Measurements from ENCODE around the gene ENTREP3.

- TF ChIP-seq POLR2A (IDR thresholded peaks at IDR 0.05; ENCODE audit: borderline replicate concordance, extremely low read depth, insufficient read depth, insufficient read length) (no peak), CTCF (IDR thresholded peaks at IDR 0.05 in 2 of 3, conservative IDR thresholded peaks at IDR 0.05 in 1 of 3; ENCODE audit: borderline replicate concordance in 1 of 3, insufficient read depth in 1 of 3, low read depth in 2 of 3, low read length in 2 of 3) (no peak), CEBPB (IDR thresholded peaks at IDR 0.05; ENCODE audit: low read depth) (no peak), RAD21 (IDR thresholded peaks at IDR 0.05; ENCODE audit: low read depth) (no peak), POLR2AphosphoS5 (IDR thresholded peaks at IDR 0.05; ENCODE audit: low read depth, low read length) (no peak), YY1 (IDR thresholded peaks at IDR 0.05; ENCODE audit: extremely low read depth, insufficient replicate concordance, low read depth, low read length) (no peak), EZH2 (IDR thresholded peaks at IDR 0.05) (no peak), ZNF274 (IDR thresholded peaks at IDR 0.05; ENCODE audit: low read depth, low read length) (no peak)
Measured at GRCh38 chr1:155236451-155236850, 18.8 kb downstream of the ENTREP3 start.

Measured in HCT116 (cell line).